Endothelial cell of umbilical vein (primary cell): Measurements from ENCODE around the gene NUP35.

Experiments used
- EZH2 ChIP-seq: IDR thresholded peaks from 2 replicates; pipeline ENCODE4 v1.6.1; 2012; ENCODE audit warnings: borderline replicate concordance, low read depth, mild to moderate bottlenecking, moderate library complexity, low read length, inconsistent platforms; ENCODE audit not compliant: severe bottlenecking
- FOS ChIP-seq: IDR thresholded peaks from 2 replicates; pipeline ENCODE4 v1.6.1; 2011; ENCODE audit warnings: mild to moderate bottlenecking, low read length, moderate library complexity, borderline replicate concordance; ENCODE audit not compliant: insufficient read depth
- GATA2 ChIP-seq: IDR thresholded peaks from 2 replicates; pipeline ENCODE4 v1.7.0; 2011; ENCODE audit warnings: low read depth, mild to moderate bottlenecking, moderate library complexity, mixed read lengths, low read length; ENCODE audit not compliant: insufficient read length, insufficient read depth
- JUN ChIP-seq: IDR thresholded peaks from 2 replicates; pipeline ENCODE4 v1.6.1; 2011; ENCODE audit warnings: borderline replicate concordance, low read depth; ENCODE audit not compliant: insufficient read length, insufficient read depth
- MYC ChIP-seq: IDR thresholded peaks from one replicate; pipeline ENCODE4 v1.6.1; 2011; ENCODE audit warnings: mild to moderate bottlenecking, low read depth, low read length
- POLR2A ChIP-seq: IDR thresholded peaks from 2 replicates; pipeline ENCODE4 v1.6.1; 2012; ENCODE audit warnings: low read depth, mild to moderate bottlenecking, control low read depth, low read length
- POLR2AphosphoS5 ChIP-seq: IDR thresholded peaks from 2 replicates; pipeline ENCODE4 v1.6.1; 2012; ENCODE audit warnings: low read depth, mild to moderate bottlenecking, control low read depth, low read length, moderate library complexity; ENCODE audit not compliant: insufficient read depth
- TF ChIP-seq, protein P1 (sequence below), 2 donors: IDR thresholded peaks; 1 replicate in 1 of 2; 2 replicates in 1 of 2; pipeline ENCODE4 v1.5.1; 2011; ENCODE audit warnings: low read length in 2 of 2, mild to moderate bottlenecking in 2 of 2, moderate library complexity in 2 of 2, control low read depth in 1 of 2, inconsistent platforms in 1 of 2, low read depth in 1 of 2; ENCODE audit not compliant: insufficient read depth in 1 of 2; ENCODE audit errors: extremely low read depth in 1 of 2
- TF ChIP-seq, protein P2 (sequence below): IDR thresholded peaks from 2 replicates; pipeline ENCODE4 v1.6.1; 2011; ENCODE audit not compliant: insufficient read depth, insufficient read length

DNA sequence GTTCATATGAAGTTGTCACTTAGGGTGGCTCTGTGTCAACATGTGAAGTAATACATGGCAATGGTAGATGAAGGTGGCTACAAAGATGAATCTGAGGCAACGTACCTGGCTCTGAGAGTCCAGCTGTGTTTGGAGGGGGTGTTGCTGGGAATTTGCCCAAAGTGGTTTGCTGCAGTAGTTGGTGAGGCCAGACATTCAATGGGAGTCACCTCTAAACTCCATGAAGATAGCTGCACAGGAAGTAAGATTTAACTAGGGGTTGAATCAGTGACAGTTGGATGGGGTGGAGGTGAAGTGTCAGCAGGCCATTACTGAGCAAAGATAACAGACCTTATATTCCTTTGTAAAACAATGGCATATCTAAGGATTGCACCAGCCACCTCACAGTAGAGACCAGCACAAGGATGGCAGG lies 71.8 kb downstream of the NUP35 start:
- TF ChIP-seq, protein P1, sequence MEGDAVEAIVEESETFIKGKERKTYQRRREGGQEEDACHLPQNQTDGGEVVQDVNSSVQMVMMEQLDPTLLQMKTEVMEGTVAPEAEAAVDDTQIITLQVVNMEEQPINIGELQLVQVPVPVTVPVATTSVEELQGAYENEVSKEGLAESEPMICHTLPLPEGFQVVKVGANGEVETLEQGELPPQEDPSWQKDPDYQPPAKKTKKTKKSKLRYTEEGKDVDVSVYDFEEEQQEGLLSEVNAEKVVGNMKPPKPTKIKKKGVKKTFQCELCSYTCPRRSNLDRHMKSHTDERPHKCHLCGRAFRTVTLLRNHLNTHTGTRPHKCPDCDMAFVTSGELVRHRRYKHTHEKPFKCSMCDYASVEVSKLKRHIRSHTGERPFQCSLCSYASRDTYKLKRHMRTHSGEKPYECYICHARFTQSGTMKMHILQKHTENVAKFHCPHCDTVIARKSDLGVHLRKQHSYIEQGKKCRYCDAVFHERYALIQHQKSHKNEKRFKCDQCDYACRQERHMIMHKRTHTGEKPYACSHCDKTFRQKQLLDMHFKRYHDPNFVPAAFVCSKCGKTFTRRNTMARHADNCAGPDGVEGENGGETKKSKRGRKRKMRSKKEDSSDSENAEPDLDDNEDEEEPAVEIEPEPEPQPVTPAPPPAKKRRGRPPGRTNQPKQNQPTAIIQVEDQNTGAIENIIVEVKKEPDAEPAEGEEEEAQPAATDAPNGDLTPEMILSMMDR (IDR thresholded peaks at IDR 0.05; ENCODE audit: extremely low read depth in 1 of 2, insufficient read depth in 1 of 2, low read depth in 1 of 2, low read length in 2 of 2) = no peak
- no peak for TF ChIP-seq EZH2
- TF ChIP-seq, protein P2, sequence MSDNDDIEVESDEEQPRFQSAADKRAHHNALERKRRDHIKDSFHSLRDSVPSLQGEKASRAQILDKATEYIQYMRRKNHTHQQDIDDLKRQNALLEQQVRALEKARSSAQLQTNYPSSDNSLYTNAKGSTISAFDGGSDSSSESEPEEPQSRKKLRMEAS = no peak
- TF ChIP-seq POLR2A = no peak
- TF ChIP-seq POLR2AphosphoS5 = no peak
- no peak for TF ChIP-seq FOS
- no peak for TF ChIP-seq GATA2
- TF ChIP-seq MYC = no peak
- no peak for TF ChIP-seq JUN
